Astrocyte (in vitro differentiated cells and primary cell): ENCODE data around the gene GAPVD1.
"Not testable (repeated sequence)": the region's sequence is repeated elsewhere in the genome, so short reads cannot be mapped to it uniquely, and the experiment has no call there.

Experiments
- CTCF ChIP-seq: IDR thresholded peaks from 2 replicates; pipeline ENCODE4 v1.5.1; 2011; ENCODE audit warnings: low read depth, mild to moderate bottlenecking, inconsistent platforms, low read length, moderate library complexity; ENCODE audit not compliant: insufficient read depth
- EZH2 ChIP-seq: IDR thresholded peaks from 2 replicates; pipeline ENCODE4 v1.6.1; 2012; ENCODE audit warnings: mild to moderate bottlenecking, low read length, inconsistent platforms; ENCODE audit not compliant: insufficient read depth

GRCh38 chr9:125234099-125234498 lies 27.5 kb upstream of the GAPVD1 start:
- not testable (repeated sequence) for TF ChIP-seq EZH2, CTCF
